MM.1S (cell line): Measurements from ENCODE around the gene COL27A1.

Experiments used
- DNase-seq: peaks from one replicate; pipeline ENCODE4 v3.0.0-alpha.2; 2015
- H2AFZ ChIP-seq: fragments of 300-600 bp; sonication (generic); 2 replicates; pipeline ENCODE4 v1.6.0; 2016; ENCODE audit warnings: antibody characterized with exemption, low read length
- H3F3A ChIP-seq: fragments of 300-600 bp; sonication (generic); 2 replicates; pipeline ENCODE4 v1.6.1; 2016; ENCODE audit warnings: mild to moderate bottlenecking, antibody characterized with exemption, low read length, moderate library complexity, mixed read lengths; ENCODE audit not compliant: insufficient read depth
- H3K27ac ChIP-seq: fragments of 300-600 bp; sonication (generic); 2 replicates; pipeline ENCODE4 v1.5.1; 2016; ENCODE audit warnings: mild to moderate bottlenecking, low read length
- H3K27me3 ChIP-seq: fragments of 300-600 bp; sonication (generic); replicated peaks from 2 replicates; pipeline ENCODE4 v1.6.0; 2016; ENCODE audit warnings: low read length; ENCODE audit not compliant: insufficient read depth
- H3K36me3 ChIP-seq: fragments of 300-600 bp; sonication (generic); replicated peaks from 2 replicates; pipeline ENCODE4 v1.6.1; 2016; ENCODE audit warnings: mild to moderate bottlenecking, low read length, mixed read lengths; ENCODE audit not compliant: insufficient read depth
- H3K4me1 ChIP-seq: fragments of 300-600 bp; sonication (generic); 2 replicates; pipeline ENCODE4 v1.6.1; 2016; ENCODE audit warnings: low read length, mixed read lengths
- H3K4me2 ChIP-seq: fragments of 300-600 bp; sonication (generic); 2 replicates; pipeline ENCODE4 v1.6.0; 2016; ENCODE audit warnings: low read depth, low read length
- H3K4me3 ChIP-seq: fragments of 300-600 bp; sonication (generic); 2 replicates; pipeline ENCODE4 v1.5.1; 2016; ENCODE audit warnings: low read length, mixed read lengths
- H3K79me2 ChIP-seq: fragments of 300-600 bp; sonication (generic); 2 replicates; pipeline ENCODE4 v1.6.1; 2016; ENCODE audit warnings: mixed run types, low read length, mixed read lengths
- H3K9ac ChIP-seq: fragments of 300-600 bp; sonication (generic); 2 replicates; pipeline ENCODE4 v1.6.1; 2016; ENCODE audit warnings: low read length, mixed read lengths
- H3K9me2 ChIP-seq: fragments of 300-600 bp; sonication (generic); replicated peaks from 2 replicates; pipeline ENCODE4 v1.6.1; 2016; ENCODE audit warnings: mild to moderate bottlenecking, low read length, mixed read lengths; ENCODE audit not compliant: insufficient read depth
- H3K9me3 ChIP-seq: fragments of 300-600 bp; sonication (generic); replicated peaks from 2 replicates; pipeline ENCODE4 v1.6.1; 2016; ENCODE audit warnings: mild to moderate bottlenecking, low read length, mixed read lengths; ENCODE audit not compliant: insufficient read depth
- H4K20me1 ChIP-seq: fragments of 300-600 bp; sonication (generic); 2 replicates; pipeline ENCODE4 v1.6.1; 2016; ENCODE audit warnings: mild to moderate bottlenecking, low read length, moderate library complexity, mixed read lengths; ENCODE audit not compliant: insufficient read depth
- EZH2 ChIP-seq: fragments of 300-600 bp; sonication (generic); optimal IDR thresholded peaks from 2 replicates; pipeline ENCODE3; 2017; ENCODE audit warnings: low read depth, mild to moderate bottlenecking, antibody characterized with exemption, low read length, mixed read lengths
- EZH2phosphoT487 ChIP-seq: fragments of 300-600 bp; sonication (generic); IDR thresholded peaks from 2 replicates; pipeline ENCODE4 v1.6.1; 2018; ENCODE audit warnings: antibody characterized with exemption, low read length
- TF ChIP-seq, protein P1 (sequence below): fragments of 300-600 bp; sonication (generic); IDR thresholded peaks from 2 replicates; pipeline ENCODE4 v1.5.1; 2016; ENCODE audit warnings: antibody characterized with exemption, low read length, mixed read lengths

The COL27A1 gene

DNA sequence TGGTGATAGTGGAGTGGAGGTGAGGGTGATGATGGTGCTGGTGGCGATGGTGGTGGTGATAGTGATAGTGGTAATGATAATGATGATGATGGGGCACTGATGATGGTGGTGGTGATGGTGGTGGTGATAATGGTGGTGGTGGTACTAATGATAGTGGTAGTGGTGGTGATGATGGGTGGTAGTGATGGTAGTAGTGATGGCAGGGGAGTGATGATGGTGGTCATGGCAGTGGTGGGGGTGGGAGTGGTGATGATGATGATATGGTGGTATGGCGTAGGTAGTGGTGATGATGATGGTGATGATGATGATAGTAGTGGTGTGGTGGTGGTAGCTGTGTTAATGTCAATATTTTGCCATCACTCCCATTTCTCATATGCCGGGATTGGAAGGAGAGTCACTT is 123.0 kb downstream of the COL27A1 start:
- Histone ChIP-seq H3K4me3 (no peak overlapping the region), H3K27me3 (no peaks in the 10 kb centered on the region; the same call in 1 of the 2 replicates), H3K9me3 (no peaks in the 10 kb centered on the region), H3K9me2 (no peaks in the 10 kb centered on the region), H3K4me2 (no peak overlapping the region), H2AFZ (no peak overlapping the region), H3K27ac (no peak overlapping the region), H3K36me3 (no peaks in the 10 kb centered on the region), H4K20me1 (no peaks in the 10 kb centered on the region), H3K79me2 (no peaks in the 10 kb centered on the region), H3K4me1 (peaks cover 12% of the 10 kb centered on the region), H3K9ac (no peak overlapping the region), H3F3A (no peaks in the 10 kb centered on the region)
- TF ChIP-seq EZH2phosphoT487, result no peak
- no peak for TF ChIP-seq EZH2
- TF ChIP-seq, protein P1, sequence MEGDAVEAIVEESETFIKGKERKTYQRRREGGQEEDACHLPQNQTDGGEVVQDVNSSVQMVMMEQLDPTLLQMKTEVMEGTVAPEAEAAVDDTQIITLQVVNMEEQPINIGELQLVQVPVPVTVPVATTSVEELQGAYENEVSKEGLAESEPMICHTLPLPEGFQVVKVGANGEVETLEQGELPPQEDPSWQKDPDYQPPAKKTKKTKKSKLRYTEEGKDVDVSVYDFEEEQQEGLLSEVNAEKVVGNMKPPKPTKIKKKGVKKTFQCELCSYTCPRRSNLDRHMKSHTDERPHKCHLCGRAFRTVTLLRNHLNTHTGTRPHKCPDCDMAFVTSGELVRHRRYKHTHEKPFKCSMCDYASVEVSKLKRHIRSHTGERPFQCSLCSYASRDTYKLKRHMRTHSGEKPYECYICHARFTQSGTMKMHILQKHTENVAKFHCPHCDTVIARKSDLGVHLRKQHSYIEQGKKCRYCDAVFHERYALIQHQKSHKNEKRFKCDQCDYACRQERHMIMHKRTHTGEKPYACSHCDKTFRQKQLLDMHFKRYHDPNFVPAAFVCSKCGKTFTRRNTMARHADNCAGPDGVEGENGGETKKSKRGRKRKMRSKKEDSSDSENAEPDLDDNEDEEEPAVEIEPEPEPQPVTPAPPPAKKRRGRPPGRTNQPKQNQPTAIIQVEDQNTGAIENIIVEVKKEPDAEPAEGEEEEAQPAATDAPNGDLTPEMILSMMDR, result no peak
- no peak for DNase-seq

DNA sequence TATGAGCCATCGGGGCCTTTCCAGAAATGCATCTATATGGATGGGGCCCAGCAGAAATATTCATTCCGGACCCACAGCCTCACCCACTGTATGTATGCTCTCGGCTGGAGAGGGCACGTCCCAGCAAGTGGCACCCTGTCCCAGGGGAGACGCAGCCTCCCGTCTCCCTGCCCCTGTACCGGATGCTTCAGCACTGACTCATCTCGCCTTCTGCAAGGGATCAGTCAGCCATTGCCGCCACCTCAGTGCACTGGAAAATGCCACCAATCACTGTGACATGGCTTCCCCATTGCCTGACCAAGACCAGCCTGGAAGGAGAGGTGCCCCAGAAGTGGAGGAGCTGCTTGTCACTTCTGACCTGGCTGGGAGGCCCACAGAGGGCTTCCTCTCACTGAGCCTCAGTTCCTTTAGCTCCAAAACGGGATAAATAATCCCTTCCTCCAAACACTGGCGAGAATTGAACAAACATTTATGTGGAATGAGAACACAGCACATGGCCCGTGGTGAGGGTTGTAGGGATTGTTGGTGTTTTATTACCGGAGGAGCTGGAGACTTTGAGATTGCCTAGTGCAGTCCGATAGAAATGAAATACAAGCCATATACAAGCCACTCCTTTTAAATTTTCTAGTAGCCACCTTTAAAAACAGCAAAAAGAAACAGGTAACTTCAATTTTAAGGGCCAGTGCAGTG is 123.7 kb downstream of the COL27A1 start:
- Histone ChIP-seq H3K9me3 (no peaks in the 10 kb centered on the region), H3K27ac (no peak overlapping the region), H4K20me1 (no peaks in the 10 kb centered on the region), H3K36me3 (no peaks in the 10 kb centered on the region), H3K79me2 (no peaks in the 10 kb centered on the region), H2AFZ (no peak overlapping the region), H3F3A (no peaks in the 10 kb centered on the region), H3K4me2 (no peak overlapping the region), H3K27me3 (no peaks in the 10 kb centered on the region; the same call in 1 of the 2 replicates), H3K4me3 (no peak overlapping the region), H3K4me1 (peaks cover 14% of the 10 kb centered on the region), H3K9me2 (no peaks in the 10 kb centered on the region), H3K9ac (no peak overlapping the region)
- DNase-seq, result no peak
- TF ChIP-seq, protein P1, result no peak
- TF ChIP-seq EZH2phosphoT487 (no peak), EZH2 (no peak)

DNA sequence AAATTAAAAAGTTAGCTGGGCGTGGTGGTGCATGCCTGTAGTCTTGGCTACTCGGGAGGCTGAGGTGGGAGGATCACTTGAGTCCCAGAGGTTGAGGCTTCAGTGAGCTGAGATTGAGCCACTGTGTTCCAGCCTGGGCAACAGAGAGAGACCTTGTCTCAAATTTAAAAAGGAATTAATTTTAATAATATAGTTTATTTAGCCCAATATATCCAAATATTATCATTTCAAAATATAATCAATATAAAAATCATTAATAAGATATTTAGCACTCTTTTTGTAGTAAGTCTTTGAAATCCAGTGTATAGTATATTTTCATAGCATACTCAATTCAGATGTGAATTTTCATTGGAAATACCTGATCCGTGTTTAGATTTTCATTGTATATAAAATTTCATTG is 124.4 kb downstream of the COL27A1 start:
- Histone ChIP-seq H2AFZ (no peak overlapping the region), H3K4me3 (no peak overlapping the region), H3K9me2 (no peaks in the 10 kb centered on the region), H3K36me3 (no peaks in the 10 kb centered on the region), H3K4me2 (no peak overlapping the region), H3K9ac (no peak overlapping the region), H3K79me2 (no peaks in the 10 kb centered on the region), H3K27ac (no peak overlapping the region), H3K4me1 (peaks cover 14% of the 10 kb centered on the region), H4K20me1 (no peaks in the 10 kb centered on the region), H3K9me3 (no peaks in the 10 kb centered on the region), H3K27me3 (no peaks in the 10 kb centered on the region; the same call in 1 of the 2 replicates), H3F3A (no peaks in the 10 kb centered on the region)
- no peak for DNase-seq
- TF ChIP-seq EZH2 (no peak), EZH2phosphoT487 (no peak)
- TF ChIP-seq, protein P1, result no peak
